ENCODE results near the gene TARS2. TPM values are rescaled to one million over a fixed set of nuclear protein-coding genes. Genes with fewer than 3 reads are reported as not detected.
A peak's percentile ranks its signal among the peaks of the same experiment; 100 is the strongest.

The TARS2 gene
- total and polyA plus RNA-seq, 10 donors, result 14.6 to 30.4 (median 22.2) TPM

- Histone ChIP-seq H3K4me1 (peaks cover 0 to 12% (median 9%) of the 10 kb centered on the region in 6 donors), H3K36me3 (no peaks in the 10 kb centered on the region), H3K9me3 (no peaks in the 10 kb centered on the region), H3K27ac (no peak overlapping the region), H3K4me3 (no peak overlapping the region), H3K27me3 (replicated peaks in 1 of 7) (peaks cover 0 to 45% (median 0%) of the 10 kb centered on the region in 7 donors)
- TF ChIP-seq POLR2AphosphoS5 (IDR thresholded peaks at IDR 0.05) (no peak), POLR2A (IDR thresholded peaks at IDR 0.05) (no peak), CTCF (IDR thresholded peaks at IDR 0.05 in 8 of 11, conservative IDR thresholded peaks at IDR 0.05 in 3 of 11) (no peak)
- DNase-seq, result no peak
- intact Hi-C loops (cut with DNase I; ENCODE audit: low total_unique reads), result no loop called here
- 81 to 91% (median 89%) methylated on average over 3 of the region's 3 CpGs for WGBS, 5 donors
Measured at GRCh38 chr1:150544204-150544603, 57.0 kb downstream of the TARS2 start.

DNA sequence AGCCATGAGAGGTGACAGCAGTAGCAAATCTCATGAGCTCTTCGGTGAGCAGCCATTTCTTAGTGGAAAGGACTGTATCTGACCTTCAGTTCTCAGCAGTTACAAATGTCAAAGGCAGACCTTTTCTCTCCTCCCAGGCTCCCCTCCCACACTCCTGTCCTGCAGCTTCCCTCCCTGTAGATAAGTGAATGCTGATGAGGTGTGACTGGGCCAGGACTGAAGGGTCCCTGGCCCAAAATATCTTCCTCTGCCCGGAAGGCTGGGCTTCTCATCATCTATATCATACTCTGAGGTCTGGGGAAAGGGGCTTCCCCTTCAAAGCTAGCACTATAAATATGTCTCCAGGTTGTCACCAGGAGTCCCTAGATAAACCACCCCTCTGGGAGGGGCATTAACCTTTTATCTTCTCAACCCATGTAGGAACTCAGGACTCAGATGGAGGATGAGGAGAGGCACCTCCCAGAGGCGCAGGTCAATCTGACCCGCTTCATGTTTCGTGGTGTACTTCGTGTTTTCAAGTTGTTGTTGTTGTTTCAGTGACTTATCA, 58.3 kb downstream of the TARS2 start:
- H3K4me3 ChIP-seq, result no peak overlapping the region
- 80 to 86% (median 84%) methylated on average over 6 of the region's 6 CpGs for WGBS, 5 donors
- H3K27ac ChIP-seq, result no peak overlapping the region
- H3K4me1 ChIP-seq, result peaks cover 7 to 26% (median 21%) of the 10 kb centered on the region in 6 donors
- peak; percentile 6 for DNase-seq
- H3K36me3 ChIP-seq, result no peaks in the 10 kb centered on the region
- peaks cover 0 to 59% (median 0%) of the 10 kb centered on the region in 7 donors for H3K27me3 ChIP-seq (replicated peaks in 1 of 7)
- intact Hi-C loops (cut with DNase I; ENCODE audit: low total_unique reads), result no loop called here
- H3K9me3 ChIP-seq, result no peaks in the 10 kb centered on the region
- no peak for TF ChIP-seq POLR2A (IDR thresholded peaks at IDR 0.05)

- intact Hi-C loops (cut with DNase I; ENCODE audit: low total_unique reads), result no loop called here
- peaks cover 0 to 61% (median 0%) of the 10 kb centered on the region in 7 donors for H3K27me3 ChIP-seq (replicated peaks in 1 of 7)
- no peaks in the 10 kb centered on the region for H3K36me3 ChIP-seq
- DNase-seq, result no peak
- no peaks in the 10 kb centered on the region for H3K9me3 ChIP-seq
- WGBS, 5 donors, result 87 to 93% (median 89%) methylated on average over 16 of the region's 16 CpGs
- peaks cover 7 to 34% (median 30%) of the 10 kb centered on the region in 6 donors for H3K4me1 ChIP-seq
- no peak overlapping the region for H3K27ac ChIP-seq
- no peak overlapping the region for H3K4me3 ChIP-seq
- no peak for TF ChIP-seq CTCF (IDR thresholded peaks at IDR 0.05 in 8 of 11, conservative IDR thresholded peaks at IDR 0.05 in 3 of 11)
- TF ChIP-seq POLR2AphosphoS5 (IDR thresholded peaks at IDR 0.05), result no peak
- TF ChIP-seq POLR2A (IDR thresholded peaks at IDR 0.05), result no peak
Measured at GRCh38 chr1:150546294-150546937, 59.2 kb downstream of the TARS2 start.

DNA sequence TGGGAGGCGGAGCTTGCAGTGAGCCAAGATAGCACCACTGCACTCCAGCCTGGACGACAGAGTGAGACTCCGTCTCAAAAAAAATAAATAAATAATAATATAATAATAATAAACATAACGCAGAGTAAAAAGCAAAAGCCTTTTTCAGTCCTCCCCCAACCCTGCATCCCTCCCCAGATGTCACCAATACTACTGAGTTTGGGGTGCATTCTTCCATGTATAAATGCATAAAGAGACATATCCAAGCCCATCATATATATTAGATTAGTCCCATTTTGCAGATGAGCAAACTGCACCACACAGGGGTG, 61.1 kb downstream of the TARS2 start:
- H3K9me3 ChIP-seq, result no peaks in the 10 kb centered on the region
- H3K4me3 ChIP-seq, result peak overlapping the region in 6 of 8 donors; percentile 47 to 78 (median 58)
- DNase-seq, result no peak
- H3K27me3 ChIP-seq (replicated peaks in 1 of 7), result peaks cover 0 to 61% (median 0%) of the 10 kb centered on the region in 7 donors
- H3K4me1 ChIP-seq, result peaks cover 23 to 53% (median 49%) of the 10 kb centered on the region in 6 donors
- H3K27ac ChIP-seq, result peak overlapping the region in 3 of 8 donors; percentile 82 to 86 (median 85)
- intact Hi-C loops (cut with DNase I; ENCODE audit: low total_unique reads), result no loop called here
- TF ChIP-seq CTCF (IDR thresholded peaks at IDR 0.05 in 8 of 11, conservative IDR thresholded peaks at IDR 0.05 in 3 of 11) (no peak), POLR2AphosphoS5 (IDR thresholded peaks at IDR 0.05) (no peak), POLR2A (IDR thresholded peaks at IDR 0.05) (no peak)
- H3K36me3 ChIP-seq, result no peaks in the 10 kb centered on the region
- 53 to 70% (median 65%) methylated on average over 4 of the region's 4 CpGs for WGBS, 5 donors

All from spleen (tissue), 11 donors.